Activated naive CD8-positive, alpha-beta T cell (primary cell): ENCODE measurements around the gene CER1.

Experiments used
- H3K27ac Mint-ChIP-seq: one replicate; pipeline ENCODE4 v1.8.0; 2021; ENCODE audit warnings: mixed read lengths
- H3K27me3 Mint-ChIP-seq: one replicate; pipeline ENCODE4 v1.8.0; 2021; ENCODE audit warnings: mixed read lengths
- H3K36me3 Mint-ChIP-seq: one replicate; pipeline ENCODE4 v1.8.0; 2021; ENCODE audit warnings: mixed read lengths
- H3K4me1 Mint-ChIP-seq: one replicate; pipeline ENCODE4 v1.8.0; 2021; ENCODE audit warnings: low read depth, mixed read lengths
- H3K4me3 Mint-ChIP-seq: one replicate; pipeline ENCODE4 v1.8.0; 2021; ENCODE audit warnings: mild to moderate bottlenecking, mixed read lengths
- H3K9me3 Mint-ChIP-seq: one replicate; pipeline ENCODE4 v1.8.0; 2021; ENCODE audit warnings: low read depth, mixed read lengths

Gene CER1, protein sequence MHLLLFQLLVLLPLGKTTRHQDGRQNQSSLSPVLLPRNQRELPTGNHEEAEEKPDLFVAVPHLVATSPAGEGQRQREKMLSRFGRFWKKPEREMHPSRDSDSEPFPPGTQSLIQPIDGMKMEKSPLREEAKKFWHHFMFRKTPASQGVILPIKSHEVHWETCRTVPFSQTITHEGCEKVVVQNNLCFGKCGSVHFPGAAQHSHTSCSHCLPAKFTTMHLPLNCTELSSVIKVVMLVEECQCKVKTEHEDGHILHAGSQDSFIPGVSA

DNA sequence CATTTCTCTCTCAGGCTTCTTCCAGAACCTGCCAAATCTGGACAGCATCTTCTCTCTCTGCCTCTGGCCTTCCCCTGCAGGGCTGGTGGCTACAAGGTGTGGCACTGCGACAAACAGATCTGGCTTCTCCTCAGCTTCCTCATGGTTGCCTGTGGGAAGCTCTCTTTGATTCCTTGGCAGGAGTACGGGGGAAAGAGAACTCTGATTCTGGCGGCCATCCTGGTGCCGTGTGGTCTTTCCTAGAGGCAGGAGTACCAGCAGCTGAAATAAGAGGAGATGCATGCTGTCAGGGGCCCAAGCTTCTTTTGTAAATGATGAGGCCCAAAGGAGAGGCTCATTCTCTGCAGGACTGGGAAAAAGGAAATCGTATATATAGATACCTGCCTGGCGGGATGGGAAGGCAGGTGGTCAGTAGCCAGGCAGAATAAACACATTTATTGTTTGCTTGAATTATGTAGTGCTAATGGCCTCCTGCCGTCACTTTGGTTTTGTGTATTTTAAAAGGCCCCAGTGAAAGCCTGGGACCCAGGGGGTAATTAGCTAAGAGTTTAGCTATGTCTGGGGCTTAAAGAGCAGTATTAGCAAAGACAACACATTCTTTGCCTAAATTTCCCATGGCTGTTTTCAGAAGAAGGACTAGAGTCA is at the start of gene CER1:
Gene CER1, minus strand, starts transcription at position 343 of the 645 bp plus-strand sequence. Its CDS starts 61 bp downstream, at position 282.
- no peaks in the 10 kb centered on the region for H3K9me3 Mint-ChIP-seq
- H3K4me1 Mint-ChIP-seq, result no peaks in the 10 kb centered on the region
- no peaks in the 10 kb centered on the region for H3K36me3 Mint-ChIP-seq
- H3K4me3 Mint-ChIP-seq, result no peak within 1 kb of the TSS
- peaks cover 12% of the 10 kb centered on the region for H3K27me3 Mint-ChIP-seq
- no peak within 1 kb of the TSS for H3K27ac Mint-ChIP-seq

DNA sequence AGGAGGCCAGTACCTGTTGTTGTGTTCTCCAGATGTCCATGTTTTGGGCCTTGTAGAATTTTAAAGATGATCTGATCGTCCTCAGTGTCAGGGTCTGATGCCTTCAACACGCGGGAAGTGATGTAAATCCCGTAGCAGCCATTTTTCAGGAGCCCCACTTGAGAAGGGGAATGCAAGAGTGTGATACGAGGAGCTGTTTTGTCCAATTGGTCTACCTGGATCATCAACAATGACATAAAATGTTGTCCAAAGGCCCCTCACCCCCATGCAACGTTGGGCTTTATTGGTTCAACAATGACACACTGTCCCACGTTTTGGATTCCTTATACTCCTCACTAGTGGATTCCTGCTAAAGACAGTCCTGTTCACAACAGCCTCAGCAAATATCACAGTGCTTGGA is 48.1 kb upstream of the CER1 start:
- no peak overlapping the region for H3K27ac Mint-ChIP-seq
- H3K4me3 Mint-ChIP-seq, result no peak overlapping the region
- H3K9me3 Mint-ChIP-seq, result no peaks in the 10 kb centered on the region
- H3K27me3 Mint-ChIP-seq, result peaks cover 4% of the 10 kb centered on the region
- no peaks in the 10 kb centered on the region for H3K4me1 Mint-ChIP-seq
- no peaks in the 10 kb centered on the region for H3K36me3 Mint-ChIP-seq

DNA sequence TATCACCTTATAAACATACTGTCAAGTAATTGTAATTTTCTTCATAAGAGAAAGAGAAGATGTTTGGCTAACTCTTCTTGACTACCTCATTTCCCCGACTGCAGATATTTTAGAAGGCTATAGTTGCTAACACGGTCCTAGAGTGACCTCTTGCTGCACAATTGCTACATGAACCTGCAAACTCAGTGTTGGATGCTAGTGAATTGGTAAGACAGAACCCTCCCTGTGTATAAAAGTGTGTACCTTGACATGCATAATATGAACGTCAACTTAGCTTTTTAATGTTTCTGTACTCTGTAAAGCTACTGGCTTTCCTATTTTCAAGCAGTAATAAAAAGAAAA is 46.7 kb upstream of the CER1 start:
- no peaks in the 10 kb centered on the region for H3K4me1 Mint-ChIP-seq
- no peaks in the 10 kb centered on the region for H3K9me3 Mint-ChIP-seq
- no peak overlapping the region for H3K4me3 Mint-ChIP-seq
- H3K36me3 Mint-ChIP-seq, result no peaks in the 10 kb centered on the region
- H3K27me3 Mint-ChIP-seq, result peaks cover 4% of the 10 kb centered on the region
- H3K27ac Mint-ChIP-seq, result no peak overlapping the region

DNA sequence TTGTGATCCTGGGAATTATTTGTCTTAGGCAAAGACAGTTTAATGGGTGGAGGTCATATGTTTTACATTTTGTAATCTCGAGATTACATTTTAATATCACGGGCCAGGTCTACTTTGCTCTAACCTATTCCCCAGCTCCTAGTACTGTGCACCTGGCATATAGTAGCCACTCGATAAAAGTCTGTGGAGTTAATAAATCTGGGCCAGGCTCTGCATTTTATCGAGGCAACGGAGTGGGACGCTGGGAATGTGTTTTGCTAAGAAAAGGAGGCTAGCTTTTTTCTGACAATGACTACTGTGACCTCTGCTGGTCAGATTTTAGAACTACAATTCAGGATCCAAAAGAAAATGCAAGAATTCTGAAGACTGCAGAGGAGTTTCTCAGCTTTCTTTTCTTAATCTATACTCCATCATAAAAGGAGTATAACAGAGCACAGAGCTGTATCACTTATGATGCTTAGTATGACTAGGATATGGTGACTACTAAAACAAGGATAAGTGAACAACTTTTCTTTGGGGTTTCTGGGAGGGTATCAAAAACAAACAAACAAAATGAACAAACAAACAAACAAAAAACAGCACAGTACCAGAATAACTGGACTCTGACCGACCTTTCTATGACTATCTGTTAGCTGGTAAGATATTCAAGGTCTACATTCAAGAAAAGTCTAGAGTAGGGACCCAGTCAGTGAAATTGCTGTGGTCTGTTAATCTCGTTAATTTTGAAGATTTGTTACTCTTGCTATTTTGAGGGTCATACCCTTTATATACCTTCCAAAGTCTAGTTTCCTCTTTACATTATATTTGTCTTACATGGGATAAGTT is 46.1 kb upstream of the CER1 start:
- no peaks in the 10 kb centered on the region for H3K9me3 Mint-ChIP-seq
- H3K27ac Mint-ChIP-seq, result no peak overlapping the region
- peaks cover 4% of the 10 kb centered on the region for H3K27me3 Mint-ChIP-seq
- H3K36me3 Mint-ChIP-seq, result no peaks in the 10 kb centered on the region
- no peak overlapping the region for H3K4me3 Mint-ChIP-seq
- H3K4me1 Mint-ChIP-seq, result no peaks in the 10 kb centered on the region

DNA sequence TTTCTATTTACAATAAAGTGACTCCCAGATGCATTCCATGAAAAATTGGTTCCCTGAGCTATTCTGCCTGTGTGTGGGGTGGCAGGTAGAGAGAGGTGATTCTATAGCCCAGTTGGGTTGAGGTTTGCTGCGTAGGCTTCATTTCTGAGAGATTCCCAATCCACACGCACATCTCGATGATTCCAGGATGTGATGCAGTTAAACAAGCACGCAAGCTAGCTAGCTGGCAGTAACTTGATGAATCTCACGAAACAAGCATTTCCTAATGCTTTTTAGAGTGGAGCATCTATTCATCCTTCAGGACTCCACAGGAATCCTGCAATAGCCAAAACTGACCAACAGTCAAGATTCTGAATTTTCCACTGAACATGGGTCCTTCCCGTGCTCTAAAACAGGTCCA is 43.8 kb upstream of the CER1 start:
- Mint-ChIP-seq H3K4me3 (no peak overlapping the region), H3K9me3 (no peaks in the 10 kb centered on the region), H3K27ac (no peak overlapping the region), H3K36me3 (no peaks in the 10 kb centered on the region), H3K27me3 (peaks cover 8% of the 10 kb centered on the region), H3K4me1 (no peaks in the 10 kb centered on the region)

DNA sequence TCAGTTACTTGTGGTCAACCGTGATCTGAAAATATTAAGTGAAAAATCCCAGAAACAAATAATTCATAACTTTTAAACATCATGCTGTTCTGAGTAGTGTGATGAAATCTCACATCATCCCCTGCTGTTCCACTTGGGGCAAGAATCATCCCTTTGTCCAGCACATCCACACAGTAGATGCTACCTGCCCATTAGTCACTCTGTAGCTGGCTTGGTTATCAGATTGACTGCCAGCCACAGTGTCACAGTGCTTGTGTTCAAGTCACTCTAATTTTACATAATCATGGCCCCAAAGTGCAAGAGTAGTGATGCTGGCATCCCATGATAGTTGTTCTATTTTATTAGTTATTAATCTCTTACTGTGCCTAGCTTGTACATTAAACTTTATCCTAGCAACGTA is 39.1 kb upstream of the CER1 start:
- Mint-ChIP-seq H3K27me3 (peaks cover 4% of the 10 kb centered on the region), H3K36me3 (no peaks in the 10 kb centered on the region), H3K9me3 (no peaks in the 10 kb centered on the region), H3K27ac (no peak overlapping the region), H3K4me3 (no peak overlapping the region), H3K4me1 (no peaks in the 10 kb centered on the region)

DNA sequence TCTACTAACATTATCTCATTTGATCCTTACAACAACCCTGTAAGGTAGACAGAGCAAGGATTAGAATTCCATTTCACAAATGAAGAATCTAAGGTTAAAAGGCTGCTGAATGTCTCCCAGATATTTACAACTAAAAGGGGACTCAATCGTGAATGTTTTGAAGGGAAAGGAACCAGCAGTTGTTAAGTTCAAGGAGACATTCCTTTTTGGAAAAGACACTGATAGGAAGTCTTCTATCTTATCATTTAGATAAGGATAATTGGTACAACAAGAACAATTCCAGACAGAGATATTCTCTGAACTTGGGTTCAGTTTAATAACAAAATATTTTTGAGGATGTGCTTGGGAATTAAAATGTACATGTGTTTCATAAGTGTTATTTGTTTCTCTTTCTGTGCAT is 37.5 kb upstream of the CER1 start:
- Mint-ChIP-seq H3K27ac (no peak overlapping the region), H3K9me3 (no peaks in the 10 kb centered on the region)

DNA sequence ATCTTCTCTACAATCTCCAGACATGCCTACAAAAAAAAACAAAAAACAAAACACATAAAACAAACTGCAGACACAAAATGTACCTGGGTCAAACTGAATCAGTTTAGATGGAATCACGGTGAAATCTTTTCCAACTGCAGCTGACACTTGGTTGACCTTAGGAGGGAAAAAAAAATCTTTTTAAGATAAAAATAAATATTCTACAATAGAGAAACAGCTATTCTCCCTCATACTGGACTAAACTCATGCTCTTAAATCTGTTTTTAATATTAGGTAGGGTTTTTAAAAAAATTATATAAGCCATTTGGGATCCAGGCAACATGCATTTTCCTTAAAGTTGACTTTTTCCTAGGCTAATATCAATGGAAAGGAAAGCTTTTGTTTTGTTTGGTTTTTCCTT is 33.8 kb upstream of the CER1 start:
- peaks cover 5% of the 10 kb centered on the region for H3K27me3 Mint-ChIP-seq
- H3K27ac Mint-ChIP-seq, result no peak overlapping the region
- H3K4me1 Mint-ChIP-seq, result no peaks in the 10 kb centered on the region
- no peaks in the 10 kb centered on the region for H3K36me3 Mint-ChIP-seq
- H3K9me3 Mint-ChIP-seq, result no peaks in the 10 kb centered on the region
- H3K4me3 Mint-ChIP-seq, result no peak overlapping the region

More for the DNA sequence above, 37.5 kb upstream of the CER1 start:
- Mint-ChIP-seq H3K27me3 (peaks cover 4% of the 10 kb centered on the region), H3K36me3 (no peaks in the 10 kb centered on the region), H3K4me1 (no peaks in the 10 kb centered on the region), H3K4me3 (no peak overlapping the region)

DNA sequence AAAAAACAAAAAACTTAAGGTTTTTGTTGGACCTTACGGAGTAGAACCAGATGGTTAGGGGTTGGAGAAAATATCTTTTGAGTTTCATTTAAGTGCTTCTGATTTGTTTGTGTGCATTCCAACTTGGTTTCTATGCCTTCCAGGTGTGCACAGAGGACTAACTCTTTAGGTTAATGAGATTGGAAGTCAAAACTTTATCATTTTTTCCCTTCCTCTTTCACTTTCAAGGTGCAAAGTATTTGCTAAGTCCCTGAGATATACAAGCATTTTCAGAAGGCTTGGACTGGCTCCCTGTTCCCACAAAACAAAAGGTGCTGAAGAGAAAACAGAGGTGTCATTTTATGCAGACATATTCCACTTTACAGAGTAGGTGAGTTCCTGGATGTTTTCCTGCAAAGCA is 30.3 kb upstream of the CER1 start:
- H3K27ac Mint-ChIP-seq, result no peak overlapping the region
- H3K9me3 Mint-ChIP-seq, result no peaks in the 10 kb centered on the region
- H3K4me3 Mint-ChIP-seq, result no peak overlapping the region
- peaks cover 14% of the 10 kb centered on the region for H3K27me3 Mint-ChIP-seq
- H3K36me3 Mint-ChIP-seq, result no peaks in the 10 kb centered on the region
- H3K4me1 Mint-ChIP-seq, result peaks cover 17% of the 10 kb centered on the region

DNA sequence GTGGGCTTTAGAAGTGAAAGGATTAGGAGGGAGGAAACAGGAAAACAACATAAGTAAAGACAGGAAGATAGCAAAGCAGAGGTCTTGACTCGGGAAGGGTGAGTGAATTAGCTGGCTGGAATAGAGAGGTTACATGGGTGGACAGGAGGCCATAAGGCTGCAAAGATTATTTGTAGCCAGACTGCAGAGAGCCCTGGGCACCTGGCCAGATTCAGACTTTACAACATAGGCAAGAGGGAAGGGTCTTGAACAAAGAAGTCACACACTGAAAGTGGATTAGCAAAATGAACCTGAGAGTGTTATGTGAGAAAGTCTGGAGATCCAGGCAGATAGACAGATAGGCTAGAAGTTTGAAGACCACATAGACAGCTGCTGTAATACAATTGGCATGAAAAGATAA is 29.7 kb upstream of the CER1 start:
- H3K4me3 Mint-ChIP-seq, result no peak overlapping the region
- H3K9me3 Mint-ChIP-seq, result no peaks in the 10 kb centered on the region
- H3K4me1 Mint-ChIP-seq, result peaks cover 17% of the 10 kb centered on the region
- H3K36me3 Mint-ChIP-seq, result no peaks in the 10 kb centered on the region
- H3K27ac Mint-ChIP-seq, result no peak overlapping the region
- H3K27me3 Mint-ChIP-seq, result peaks cover 18% of the 10 kb centered on the region

DNA sequence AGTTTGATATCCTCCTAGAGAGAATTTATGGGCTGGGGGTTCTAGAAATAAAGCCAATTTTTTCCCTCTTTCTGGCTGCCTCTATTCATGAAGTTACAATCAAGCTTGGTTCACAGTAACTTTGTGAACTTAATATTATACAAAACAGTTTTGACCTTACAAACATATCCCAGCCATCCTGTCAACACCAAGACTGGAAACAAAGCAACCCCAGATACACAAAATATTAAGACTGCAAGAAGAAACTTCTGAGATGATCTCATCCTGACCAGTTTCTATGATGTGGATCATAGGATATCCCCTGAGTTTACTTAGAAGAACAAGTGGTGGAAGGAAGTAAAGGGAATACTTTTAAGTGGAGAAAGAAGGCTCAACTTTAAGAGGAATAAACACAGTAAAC is 28.3 kb upstream of the CER1 start:
- no peak overlapping the region for H3K27ac Mint-ChIP-seq
- H3K27me3 Mint-ChIP-seq, result peaks cover 18% of the 10 kb centered on the region
- peaks cover 17% of the 10 kb centered on the region for H3K4me1 Mint-ChIP-seq
- H3K36me3 Mint-ChIP-seq, result no peaks in the 10 kb centered on the region
- H3K4me3 Mint-ChIP-seq, result no peak overlapping the region
- no peaks in the 10 kb centered on the region for H3K9me3 Mint-ChIP-seq

DNA sequence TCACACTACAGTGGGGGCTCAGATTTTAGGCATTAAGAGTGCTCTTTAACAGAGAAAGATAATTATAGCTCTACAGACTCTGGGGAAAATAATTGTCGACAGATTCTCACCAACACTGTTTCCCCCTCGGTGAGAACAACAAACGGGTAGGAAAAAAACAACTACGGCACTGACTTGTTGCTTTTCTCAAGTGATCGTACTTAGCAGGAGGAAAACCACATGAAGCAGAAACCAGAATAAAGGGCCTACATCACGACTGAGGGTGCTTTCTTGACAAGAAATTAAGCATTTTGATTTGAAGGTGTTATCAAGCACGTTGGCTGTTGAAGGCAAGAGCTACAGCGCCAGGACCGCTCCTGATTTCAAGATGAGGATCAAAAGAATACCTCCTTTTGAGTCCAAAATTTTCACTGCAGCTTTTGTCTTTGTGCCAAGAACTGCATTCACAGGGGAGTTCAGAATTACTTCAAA is 27.2 kb upstream of the CER1 start:
- Mint-ChIP-seq H3K36me3 (no peaks in the 10 kb centered on the region), H3K27ac (no peak overlapping the region), H3K4me3 (no peak overlapping the region), H3K9me3 (no peaks in the 10 kb centered on the region), H3K27me3 (peaks cover 18% of the 10 kb centered on the region), H3K4me1 (peaks cover 17% of the 10 kb centered on the region)

DNA sequence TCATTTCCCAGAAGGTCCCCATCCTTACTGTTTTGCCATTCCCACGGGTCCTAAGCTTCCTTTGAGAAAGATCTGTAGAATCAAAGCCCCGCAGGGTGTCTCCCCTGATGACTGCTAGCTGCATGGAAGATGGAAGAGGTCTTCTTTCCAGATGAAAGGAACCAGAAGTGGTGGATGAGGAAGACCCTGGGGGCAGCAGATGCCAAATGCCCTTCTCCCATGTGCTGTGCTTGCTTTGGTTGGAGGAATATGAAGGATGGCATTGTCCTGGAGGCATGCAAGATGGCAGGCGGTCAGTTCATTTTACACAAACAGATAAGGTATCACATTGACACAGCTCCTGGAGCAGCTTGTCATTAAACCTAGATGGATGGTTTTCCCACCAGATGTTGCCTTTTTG is 25.8 kb upstream of the CER1 start:
- Mint-ChIP-seq H3K4me1 (peaks cover 17% of the 10 kb centered on the region), H3K36me3 (no peaks in the 10 kb centered on the region), H3K9me3 (no peaks in the 10 kb centered on the region), H3K27me3 (peaks cover 18% of the 10 kb centered on the region), H3K27ac (no peak overlapping the region), H3K4me3 (no peak overlapping the region)

DNA sequence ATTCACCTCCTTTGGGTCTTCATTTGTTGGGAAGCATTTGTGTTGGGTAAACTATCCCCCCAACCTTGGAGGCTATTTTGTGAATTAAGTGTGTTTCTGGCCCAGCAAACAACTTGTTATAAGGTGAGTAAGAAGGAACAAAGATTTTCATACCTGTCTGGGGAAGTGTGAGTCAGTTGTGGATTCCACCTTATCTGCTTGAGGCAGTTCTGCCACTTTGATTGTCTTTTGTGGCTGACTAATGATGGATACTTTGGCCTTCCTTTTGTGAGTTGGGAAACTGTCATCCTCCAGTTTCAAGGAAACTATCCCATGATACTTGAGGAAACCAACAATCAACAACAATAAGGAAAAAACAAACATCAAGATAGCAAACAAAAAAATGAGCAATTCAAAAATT is 24.6 kb upstream of the CER1 start:
- Mint-ChIP-seq H3K4me1 (peaks cover 17% of the 10 kb centered on the region), H3K4me3 (no peak overlapping the region), H3K27me3 (peaks cover 15% of the 10 kb centered on the region), H3K36me3 (no peaks in the 10 kb centered on the region), H3K9me3 (no peaks in the 10 kb centered on the region), H3K27ac (no peak overlapping the region)

DNA sequence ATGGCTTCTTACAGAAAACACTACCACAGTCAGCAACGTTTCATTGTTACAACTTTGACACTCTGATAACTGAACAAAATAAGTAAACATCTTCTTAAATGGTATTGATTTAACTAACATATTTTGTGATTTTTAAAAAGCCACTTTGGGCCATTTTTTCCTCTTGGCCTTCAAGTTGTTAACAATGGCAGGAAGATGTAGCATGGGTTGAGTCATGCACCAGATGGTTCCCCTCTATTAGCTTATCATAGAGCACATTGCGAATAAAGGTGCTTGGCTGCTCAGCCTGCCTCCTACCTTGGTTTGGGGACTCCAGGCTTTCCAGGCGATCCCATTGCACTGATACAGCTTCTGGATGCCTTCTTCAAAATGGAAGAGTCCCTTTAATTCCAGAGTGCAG is 24.1 kb upstream of the CER1 start:
- peaks cover 13% of the 10 kb centered on the region for H3K27me3 Mint-ChIP-seq
- no peaks in the 10 kb centered on the region for H3K9me3 Mint-ChIP-seq
- no peak overlapping the region for H3K27ac Mint-ChIP-seq
- no peak overlapping the region for H3K4me3 Mint-ChIP-seq
- peaks cover 17% of the 10 kb centered on the region for H3K4me1 Mint-ChIP-seq
- no peaks in the 10 kb centered on the region for H3K36me3 Mint-ChIP-seq
